Sigmoid colon (tissue), 7 donors: Measurements from ENCODE around the gene AGPAT1. TPM values are rescaled to one million over a fixed set of nuclear protein-coding genes. Genes with fewer than 3 reads are reported as not detected.
A peak's percentile ranks its signal among the peaks of the same experiment; 100 is the strongest.
"Not testable (repeated sequence)": the region's sequence is repeated elsewhere in the genome, so short reads cannot be mapped to it uniquely, and the experiment has no call there.

Experiments used
- DNase-seq: peaks from one replicate; pipeline ENCODE4 v3.0.0-alpha.2; 2019
- H3K27ac ChIP-seq, 4 donors: fragments of 200-600 bp; sonication (generic); one replicate each; pipeline ENCODE4 v1.5.1; 2016 to 2019; ENCODE audit warnings: mild to moderate bottlenecking in 1 of 4
- H3K27me3 ChIP-seq, 3 donors: fragments of 200-600 bp; sonication (generic); one replicate each; pipeline ENCODE4 v1.5.1; 2019; ENCODE audit warnings: mild to moderate bottlenecking in 1 of 3
- H3K36me3 ChIP-seq, 4 donors: fragments of 200-600 bp; sonication (generic); one replicate each; pipeline ENCODE4 v1.5.1; 2016 to 2019
- H3K4me1 ChIP-seq, 4 donors: fragments of 200-600 bp; sonication (generic); one replicate each; pipeline ENCODE4 v1.5.1; 2017 to 2019
- H3K4me3 ChIP-seq, 4 donors: fragments of 200-600 bp; sonication (generic); one replicate each; pipeline ENCODE4 v1.5.1; 2017 to 2019; ENCODE audit warnings: mild to moderate bottlenecking in 2 of 4, moderate library complexity in 1 of 4
- H3K9me3 ChIP-seq, 4 donors: fragments of 200-600 bp in 3 of 4; sonication (generic) in 3 of 4; one replicate each; pipeline versions ENCODE4 v1.5.1 to v1.6.1; 2013 to 2019
- EP300 ChIP-seq, 4 donors: sonication (generic); formaldehyde crosslinking; IDR thresholded peaks; one replicate each; pipeline ENCODE4 v1.6.1; 2017; ENCODE audit warnings: antibody characterized with exemption in 4 of 4
- POLR2A ChIP-seq, 2 donors: fragments of 450-650 bp; IDR thresholded peaks; one replicate each; pipeline ENCODE4 v1.6.1; 2016; ENCODE audit warnings: antibody characterized with exemption in 2 of 2, mild to moderate bottlenecking in 2 of 2, moderate library complexity in 2 of 2
- POLR2AphosphoS5 ChIP-seq, 4 donors: sonication (generic); formaldehyde crosslinking; IDR thresholded peaks; one replicate each; pipeline ENCODE4 v1.6.1; 2017; ENCODE audit warnings: antibody characterized with exemption in 4 of 4
- WGBS, 2 donors: extraction: QIAGEN DNeasy Blood & Tissue Kit; methylation state at CpG; one replicate each; pipeline ENCODE4 v1.1.7; 2013; 5-methylcytosine and 5-hydroxymethylcytosine counted together
- intact Hi-C: fragments of 100-400 bp; cut with DNase I; formaldehyde crosslinking; loops from one replicate; pipeline ENCODE4 v1.15.1; 2023
- polyA plus RNA-seq, 3 donors: library from polyadenylated mRNA; stranded (reverse); fragments of 200-250 nt; gene quantifications; one replicate each; pipeline ENCODE4 v1.2.3, GENCODE V29; 2013
- total RNA-seq, 4 donors: library from RNA; depleted of rRNA; stranded (reverse); fragments of >200 nt; gene quantifications; one replicate each; pipeline ENCODE4 v1.1.0, GENCODE V29; 2016
- TF ChIP-seq, protein P1 (sequence below), 4 experiments: fragments of 450-650 bp in 3 of 4; fragments of 200-600 bp in 1 of 4; IDR thresholded peaks; one replicate each; pipeline ENCODE4 v1.5.1; 2016 to 2019; ENCODE audit warnings: antibody characterized with exemption in 4 of 4, mild to moderate bottlenecking in 3 of 4, moderate library complexity in 2 of 4
- donor health status: healthy with polysubstance abuse.
- donor health status: Bipolar disorder and iron deficiency.
- donor health status: healthy.

Gene AGPAT1
- total and polyA plus RNA-seq, 7 donors = 32.4 to 54.2 (median 37.9) TPM

DNA sequence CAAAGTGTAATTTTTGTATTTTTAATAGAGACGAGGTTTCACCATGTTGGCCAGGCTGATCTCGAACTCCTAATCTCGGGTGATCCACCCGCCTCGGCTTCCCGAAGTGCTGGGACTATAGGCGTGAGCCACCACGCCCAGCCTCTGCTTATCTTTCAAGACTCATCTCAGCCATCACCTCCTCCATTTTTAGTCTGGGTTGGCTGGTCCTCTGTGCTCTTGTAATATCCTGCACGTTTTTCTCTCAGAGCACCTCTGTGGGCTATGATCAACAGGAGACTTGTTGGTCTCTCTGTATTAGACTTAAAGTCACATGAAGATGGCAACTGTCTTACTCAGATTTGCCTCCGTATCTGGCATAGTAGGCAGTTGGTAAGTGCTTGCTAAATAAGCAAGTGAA lies 40.4 kb upstream of the AGPAT1 start:
- WGBS, 2 donors = 73 to 90% methylated on average over 10 of the region's 10 CpGs

DNA sequence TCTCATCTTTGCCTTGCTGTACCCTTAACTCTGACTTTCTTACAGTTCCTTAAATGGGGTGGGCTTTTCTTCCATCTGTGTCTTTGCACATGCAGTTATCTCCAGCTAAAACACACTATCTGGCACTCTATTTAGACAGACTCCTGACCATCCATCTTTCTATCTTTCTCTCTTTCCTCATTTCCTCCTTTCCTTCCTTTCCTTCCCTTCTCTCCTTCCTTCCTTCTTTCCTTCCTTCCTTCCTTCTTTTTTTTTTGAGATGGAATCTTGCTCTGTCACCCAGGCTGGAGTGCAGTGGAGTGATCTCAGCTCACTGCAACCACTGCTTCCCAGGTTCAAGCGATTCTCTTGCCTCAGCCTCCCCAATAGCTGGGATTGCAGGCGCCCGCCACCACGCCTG lies 39.7 kb upstream of the AGPAT1 start:
- Histone ChIP-seq H3K4me3 (no peak overlapping the region), H3K9me3 (no peaks in the 10 kb centered on the region), H3K27me3 (peaks cover 0 to under 1% (median 0%) of the 10 kb centered on the region in 3 donors), H3K4me1 (no peaks in the 10 kb centered on the region), H3K36me3 (no peaks in the 10 kb centered on the region), H3K27ac (no peak overlapping the region)
- DNase-seq = no peak
- TF ChIP-seq POLR2AphosphoS5 (IDR thresholded peaks at IDR 0.05) (no peak), POLR2A (IDR thresholded peaks at IDR 0.05) (no peak), EP300 (IDR thresholded peaks at IDR 0.05) (no peak)
- TF ChIP-seq, protein P1, sequence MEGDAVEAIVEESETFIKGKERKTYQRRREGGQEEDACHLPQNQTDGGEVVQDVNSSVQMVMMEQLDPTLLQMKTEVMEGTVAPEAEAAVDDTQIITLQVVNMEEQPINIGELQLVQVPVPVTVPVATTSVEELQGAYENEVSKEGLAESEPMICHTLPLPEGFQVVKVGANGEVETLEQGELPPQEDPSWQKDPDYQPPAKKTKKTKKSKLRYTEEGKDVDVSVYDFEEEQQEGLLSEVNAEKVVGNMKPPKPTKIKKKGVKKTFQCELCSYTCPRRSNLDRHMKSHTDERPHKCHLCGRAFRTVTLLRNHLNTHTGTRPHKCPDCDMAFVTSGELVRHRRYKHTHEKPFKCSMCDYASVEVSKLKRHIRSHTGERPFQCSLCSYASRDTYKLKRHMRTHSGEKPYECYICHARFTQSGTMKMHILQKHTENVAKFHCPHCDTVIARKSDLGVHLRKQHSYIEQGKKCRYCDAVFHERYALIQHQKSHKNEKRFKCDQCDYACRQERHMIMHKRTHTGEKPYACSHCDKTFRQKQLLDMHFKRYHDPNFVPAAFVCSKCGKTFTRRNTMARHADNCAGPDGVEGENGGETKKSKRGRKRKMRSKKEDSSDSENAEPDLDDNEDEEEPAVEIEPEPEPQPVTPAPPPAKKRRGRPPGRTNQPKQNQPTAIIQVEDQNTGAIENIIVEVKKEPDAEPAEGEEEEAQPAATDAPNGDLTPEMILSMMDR (IDR thresholded peaks at IDR 0.05) = no peak
- intact Hi-C loops = no loop called here
- WGBS, 2 donors = 92 to 98% methylated on average over 4 of the region's 4 CpGs

More for the DNA sequence above, 40.4 kb upstream of the AGPAT1 start:
- Histone ChIP-seq H3K9me3 (no peaks in the 10 kb centered on the region), H3K27ac (no peak overlapping the region), H3K4me1 (no peaks in the 10 kb centered on the region), H3K36me3 (no peaks in the 10 kb centered on the region), H3K27me3 (peaks cover 0 to 5% (median 0%) of the 10 kb centered on the region in 3 donors), H3K4me3 (no peak overlapping the region)
- no peak for TF ChIP-seq EP300 (IDR thresholded peaks at IDR 0.05)
- intact Hi-C loops = no loop called here
- peak; percentile 43 for DNase-seq

DNA sequence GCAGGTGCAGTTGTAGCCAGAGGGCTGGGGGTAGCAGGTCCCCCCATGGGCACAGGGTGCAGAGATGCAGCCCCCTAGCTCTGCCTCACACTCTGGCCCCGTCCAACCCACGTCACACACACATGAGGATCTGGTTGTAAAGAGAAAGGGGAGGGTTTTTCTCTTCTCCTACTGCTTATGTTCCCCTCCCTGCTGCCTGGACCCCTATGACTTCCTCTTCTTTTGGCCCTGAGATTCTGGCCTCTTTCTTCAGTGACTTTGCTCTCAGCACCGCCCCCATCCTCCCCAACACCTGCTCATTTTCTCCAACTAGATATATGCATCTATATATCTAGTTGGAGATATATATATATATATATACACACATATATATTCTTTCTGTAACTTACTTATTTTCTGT lies 38.2 kb upstream of the AGPAT1 start:
- WGBS, 2 donors = 73 to 77% methylated on average over 3 of the region's 3 CpGs
- Histone ChIP-seq H3K4me1 (no peaks in the 10 kb centered on the region), H3K9me3 (no peaks in the 10 kb centered on the region), H3K27ac (no peak overlapping the region), H3K4me3 (no peak overlapping the region), H3K36me3 (no peaks in the 10 kb centered on the region), H3K27me3 (no peaks in the 10 kb centered on the region)
- TF ChIP-seq POLR2AphosphoS5 (IDR thresholded peaks at IDR 0.05) = no peak
- TF ChIP-seq, protein P1 (IDR thresholded peaks at IDR 0.05) = no peak
- TF ChIP-seq POLR2A (IDR thresholded peaks at IDR 0.05) = no peak
- TF ChIP-seq EP300 (IDR thresholded peaks at IDR 0.05) = no peak
- intact Hi-C loops = no loop called here
- no peak for DNase-seq

DNA sequence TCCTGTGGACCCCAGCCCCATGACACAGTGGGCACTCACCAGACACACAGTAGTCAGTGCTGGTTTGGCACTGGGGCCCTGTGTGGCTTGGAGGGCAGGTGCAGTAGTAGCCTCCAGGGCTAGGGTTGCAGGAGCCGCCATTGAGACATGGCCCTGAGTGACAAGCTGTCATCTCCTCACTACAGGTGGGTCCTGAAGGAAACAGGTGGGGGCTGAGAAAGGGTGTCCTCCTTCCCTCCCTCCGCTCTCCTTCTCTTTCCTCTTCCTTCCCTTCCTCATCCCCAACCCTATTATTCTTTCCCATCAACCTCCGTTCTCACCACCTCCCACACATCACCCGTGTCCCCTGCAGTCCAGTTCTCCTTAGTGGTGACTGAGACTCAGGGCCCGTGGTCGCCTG lies 37.8 kb upstream of the AGPAT1 start:
- Histone ChIP-seq H3K9me3 (no peaks in the 10 kb centered on the region), H3K27me3 (no peaks in the 10 kb centered on the region), H3K4me3 (no peak overlapping the region), H3K27ac (no peak overlapping the region), H3K36me3 (no peaks in the 10 kb centered on the region), H3K4me1 (no peaks in the 10 kb centered on the region)
- 87 to 92% methylated on average over 6 of the region's 6 CpGs for WGBS, 2 donors
- peak; percentile 38 for DNase-seq
- intact Hi-C loops = no loop called here
- no peak for TF ChIP-seq POLR2A (IDR thresholded peaks at IDR 0.05)
- TF ChIP-seq, protein P1 (IDR thresholded peaks at IDR 0.05) = no peak
- TF ChIP-seq POLR2AphosphoS5 (IDR thresholded peaks at IDR 0.05) = no peak
- TF ChIP-seq EP300 (IDR thresholded peaks at IDR 0.05) = no peak

DNA sequence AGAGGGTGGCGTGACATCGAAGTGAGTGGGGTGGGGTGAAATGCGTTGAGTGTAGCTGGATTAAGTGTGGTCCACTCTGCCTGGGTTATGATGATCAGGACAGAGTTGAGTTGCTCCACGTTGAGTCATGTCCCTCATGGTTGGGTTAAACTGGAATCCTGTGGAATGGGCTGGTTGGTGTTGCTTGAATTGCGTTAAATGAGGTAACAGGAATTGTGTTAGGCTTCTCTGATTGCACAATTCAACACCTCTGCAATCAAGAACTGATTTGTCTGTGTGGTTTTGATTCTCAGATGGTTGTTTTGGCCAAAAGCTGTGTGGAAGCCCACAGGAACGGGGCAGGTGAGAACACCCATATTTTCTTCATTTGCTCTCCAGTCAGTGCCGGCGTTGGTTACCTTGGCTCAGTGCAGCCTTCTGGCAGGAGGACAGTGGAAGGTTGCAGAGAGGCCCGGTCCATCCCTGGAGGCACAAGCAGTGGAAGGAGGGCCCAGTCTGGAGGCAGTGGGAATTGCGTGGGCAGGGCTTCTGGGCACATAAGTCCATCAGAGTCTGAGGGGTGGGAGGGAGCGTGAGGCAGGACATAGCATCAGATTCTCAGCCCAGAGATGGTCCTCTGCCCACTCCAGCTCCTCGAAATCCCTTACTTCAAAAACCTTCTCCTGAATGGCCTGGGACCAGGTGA lies 36.3 kb upstream of the AGPAT1 start:
- Histone ChIP-seq H3K9me3 (no peaks in the 10 kb centered on the region), H3K27me3 (no peaks in the 10 kb centered on the region), H3K4me3 (no peak overlapping the region), H3K27ac (no peak overlapping the region), H3K36me3 (no peaks in the 10 kb centered on the region), H3K4me1 (no peaks in the 10 kb centered on the region)
- no peak for TF ChIP-seq EP300 (IDR thresholded peaks at IDR 0.05)
- no peak for TF ChIP-seq POLR2AphosphoS5 (IDR thresholded peaks at IDR 0.05)
- TF ChIP-seq, protein P1 (IDR thresholded peaks at IDR 0.05) = no peak
- TF ChIP-seq POLR2A (IDR thresholded peaks at IDR 0.05) = no peak
- DNase-seq = peak; percentile 36
- 82 to 84% methylated on average over 12 of the region's 12 CpGs for WGBS, 2 donors
- intact Hi-C loops = no loop called here

DNA sequence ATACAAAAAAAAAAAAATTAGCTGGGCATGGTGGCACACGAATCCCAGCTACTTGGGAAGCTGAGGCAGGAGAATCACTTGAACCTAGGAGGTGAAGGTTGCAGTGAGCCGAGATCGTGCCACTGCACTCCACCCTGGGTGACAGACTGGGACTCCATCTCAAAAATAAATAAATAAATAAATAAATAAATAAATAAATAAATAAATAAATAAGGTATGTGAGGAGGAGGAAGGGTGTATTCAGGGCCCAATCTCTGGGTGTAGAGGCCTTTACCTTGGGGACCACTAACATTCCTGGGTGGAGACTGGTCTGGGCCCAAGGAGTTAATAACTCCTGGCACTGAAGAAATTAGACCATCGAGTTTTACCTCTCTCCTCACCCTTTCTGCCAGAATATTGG lies 35.5 kb upstream of the AGPAT1 start:
- H3K27ac ChIP-seq, H3K4me1 ChIP-seq, H3K4me3 ChIP-seq, intact Hi-C loops, H3K9me3 ChIP-seq, H3K27me3 ChIP-seq, H3K36me3 ChIP-seq, DNase-seq: not testable (repeated sequence)
- WGBS, 2 donors = 87 to 88% methylated on average over 4 of the region's 4 CpGs
